ENCODE measurements around the gene ACIN1. TPM values are rescaled to one million over a fixed set of nuclear protein-coding genes. Genes with fewer than 3 reads are reported as not detected.
A peak's percentile ranks its signal among the peaks of the same experiment; 100 is the strongest.

The ACIN1 gene
- total RNA-seq, 1 experiment from 2014 or later: 92.9 TPM

DNA sequence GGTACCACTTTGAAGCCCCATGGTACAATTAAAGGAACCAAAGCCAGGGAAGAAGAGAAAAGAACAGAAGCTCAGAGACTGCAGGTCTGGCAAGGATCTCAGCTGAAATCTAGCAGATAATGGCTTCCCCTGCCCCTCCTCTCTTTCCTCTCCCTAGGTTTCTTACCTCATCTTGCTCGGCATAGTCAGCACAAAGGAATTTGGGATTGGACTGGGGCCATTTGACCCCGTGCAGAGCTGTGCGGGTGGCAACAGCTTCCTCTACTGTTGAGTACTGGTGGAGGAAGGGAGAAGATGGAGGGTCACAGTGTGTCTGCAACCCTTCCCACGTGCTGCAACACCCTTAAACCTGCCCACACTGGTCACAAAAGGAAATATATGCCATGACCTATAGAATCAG is 32.9 kb downstream of the ACIN1 start:
- DNase-seq (ENCODE audit: extremely low read depth, low read depth): peak; percentile 67

DNA sequence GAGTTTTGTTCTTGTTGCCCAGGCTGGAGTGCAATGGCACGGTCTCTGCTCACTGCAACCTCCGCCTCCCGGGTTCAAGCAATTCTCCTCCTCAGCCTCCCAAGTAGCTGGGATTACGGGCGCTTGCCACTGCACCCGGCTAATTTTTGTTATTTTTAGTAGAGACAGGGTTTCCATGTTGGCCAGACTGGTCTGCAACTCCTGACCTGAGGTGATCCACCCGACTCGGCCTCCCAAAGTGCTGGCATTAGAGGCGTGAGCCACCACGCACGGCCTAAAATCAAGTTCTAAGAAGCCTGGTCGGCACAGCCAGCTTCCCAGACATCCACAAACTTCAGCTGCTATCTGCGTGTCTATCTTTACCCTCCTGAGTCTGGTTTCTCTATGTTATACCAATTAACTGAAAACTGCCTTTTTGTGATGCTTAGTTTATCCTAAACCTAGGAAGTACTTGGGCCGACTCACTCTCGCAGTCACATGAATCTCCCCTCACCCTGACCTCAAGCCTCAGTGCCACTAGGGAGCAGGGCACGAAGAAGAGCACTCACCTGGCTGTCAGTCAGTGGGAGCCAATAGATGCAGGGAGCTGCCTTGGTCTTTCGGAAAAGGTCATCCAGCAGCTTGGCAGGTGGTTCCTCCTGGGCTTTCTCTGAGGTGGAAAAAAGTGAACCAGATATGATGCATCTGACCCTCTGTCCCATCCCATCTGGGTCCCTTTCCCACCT is 34.2 kb downstream of the ACIN1 start:
- no peak for DNase-seq (ENCODE audit: extremely low read depth, low read depth)

DNA sequence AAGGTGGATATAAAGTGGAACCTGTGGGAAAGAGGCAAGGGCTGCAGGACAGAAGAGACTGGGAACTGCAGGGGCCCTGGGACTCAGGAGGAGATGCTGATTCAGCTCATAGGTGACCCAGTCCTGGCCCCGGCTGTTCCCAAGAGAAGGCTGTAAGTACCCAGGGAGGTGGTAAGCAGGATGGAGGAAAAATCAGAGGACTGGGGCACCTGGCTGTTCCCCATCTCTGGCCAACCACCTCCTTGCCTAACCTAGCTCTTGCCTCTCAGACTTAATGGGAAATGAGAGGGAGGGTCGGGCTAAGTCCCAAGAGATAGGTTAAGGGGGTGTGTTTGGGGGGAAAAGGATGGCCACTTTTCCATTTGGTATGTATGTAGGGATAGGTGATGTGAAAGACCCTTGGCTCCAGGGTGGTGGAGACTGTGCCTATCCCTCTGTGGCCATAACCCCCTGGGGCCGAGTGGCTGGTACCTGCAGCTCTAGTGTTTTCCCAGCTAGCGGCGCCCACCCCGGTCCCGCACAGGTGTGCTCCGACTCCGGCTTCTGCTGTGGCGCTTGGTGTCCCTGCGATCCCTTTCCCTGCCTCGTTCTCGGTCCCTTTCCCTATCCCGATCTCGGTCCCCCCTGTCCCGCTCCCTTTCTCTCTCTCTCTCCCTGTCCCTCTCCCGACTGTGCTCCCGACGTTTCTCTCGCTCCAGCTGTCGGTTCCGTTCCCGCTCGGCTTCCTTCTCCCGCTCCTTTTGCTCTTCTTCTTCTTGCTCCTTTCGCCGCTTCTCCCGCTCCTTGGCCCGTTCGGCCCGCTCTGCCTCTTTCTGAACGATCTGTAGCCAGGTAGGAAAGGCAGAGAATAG is 36.1 kb downstream of the ACIN1 start:
- no peak for DNase-seq (ENCODE audit: extremely low read depth, low read depth)

DNA sequence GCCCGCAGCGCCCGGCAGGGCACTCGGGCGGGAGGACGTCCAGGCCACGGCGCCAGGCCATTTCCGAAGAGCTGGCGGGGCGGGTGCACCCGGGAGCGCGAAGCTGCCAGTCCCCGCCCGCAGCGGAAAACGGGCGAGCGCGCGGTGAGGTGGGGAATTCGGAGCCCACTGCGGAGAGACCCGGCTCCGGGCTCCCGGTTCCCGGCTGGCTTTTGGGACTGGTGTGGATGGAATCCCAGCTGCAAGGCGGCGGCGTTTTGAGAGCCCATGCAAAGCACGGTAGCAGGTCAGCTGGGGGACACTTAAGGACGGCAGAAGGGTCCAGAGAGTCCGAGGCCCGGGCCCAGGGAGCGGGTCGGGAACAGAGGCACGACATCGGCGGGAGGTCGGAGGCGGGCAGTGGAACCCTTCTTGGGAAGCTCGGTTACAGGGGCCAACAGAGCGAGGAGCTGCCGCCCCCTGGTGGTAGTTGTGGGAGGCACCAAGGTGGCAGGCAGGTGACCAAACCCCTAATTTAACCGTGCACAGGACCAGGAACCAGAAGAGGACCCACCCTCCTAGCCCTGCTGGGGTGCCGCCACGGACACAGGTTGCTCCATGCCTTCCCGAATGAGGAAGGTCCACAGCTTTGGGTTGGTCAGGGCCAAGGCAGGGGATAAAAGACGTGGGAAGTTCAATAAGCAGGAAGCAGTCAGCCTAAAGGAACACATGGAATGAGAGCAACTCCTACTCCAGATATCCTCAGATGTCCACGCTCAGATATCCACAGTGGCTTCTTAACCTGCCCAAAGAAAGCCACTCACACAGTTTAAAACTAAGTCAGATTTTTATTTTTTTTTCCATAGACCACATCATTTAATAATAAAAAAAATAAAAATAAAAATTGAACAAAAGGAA is 36.9 kb downstream of the ACIN1 start:
- DNase-seq (ENCODE audit: extremely low read depth, low read depth): peak; percentile 83

DNA sequence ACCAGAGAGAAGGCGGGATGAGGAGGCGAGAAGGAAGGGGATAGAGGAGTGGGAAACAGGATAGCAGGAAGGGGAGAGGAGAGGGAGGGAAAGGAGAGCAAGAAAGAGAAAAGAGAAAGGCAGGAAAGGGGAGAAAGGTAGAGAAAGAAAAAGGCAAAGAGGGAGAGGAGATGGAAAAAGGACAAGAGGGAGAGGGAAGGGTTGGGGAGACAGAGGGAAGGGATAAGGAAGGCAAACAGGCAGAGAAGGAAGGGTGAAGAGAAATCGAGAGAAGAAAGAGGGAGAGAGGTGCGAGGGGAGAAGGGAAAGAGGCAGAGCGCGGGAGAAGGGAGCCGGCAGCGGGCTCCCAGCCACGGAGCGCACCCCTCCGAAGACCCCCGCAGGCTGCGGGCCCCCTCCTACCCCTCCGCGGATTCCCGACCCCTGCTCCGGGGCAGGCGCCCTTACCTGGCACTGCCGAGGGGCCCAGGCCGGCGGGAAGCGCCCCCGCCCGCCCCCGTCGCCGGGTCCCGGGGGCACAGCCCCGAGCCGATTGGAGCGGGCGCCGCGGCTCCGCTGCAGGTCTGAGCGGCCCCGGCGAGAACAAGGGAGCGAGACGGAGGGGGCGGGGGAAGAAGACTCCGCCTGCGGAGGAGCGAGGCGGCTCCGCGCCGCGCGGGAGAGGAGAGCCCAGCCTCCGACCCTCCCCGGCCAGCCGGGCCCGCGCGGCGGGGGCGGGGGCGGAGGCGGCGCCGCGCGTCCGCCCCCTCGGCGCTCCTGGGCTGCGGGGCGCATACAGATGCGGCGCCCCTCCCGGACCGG is 37.8 kb downstream of the ACIN1 start, which contains the start of gene CDH24:
CDH24 (minus strand) TSS at position 565 of the 801 bp plus-strand sequence. CDS start 1,787 bp downstream, outside the sequence.
- peak; percentile 66 for DNase-seq (ENCODE audit: extremely low read depth, low read depth)

DNA sequence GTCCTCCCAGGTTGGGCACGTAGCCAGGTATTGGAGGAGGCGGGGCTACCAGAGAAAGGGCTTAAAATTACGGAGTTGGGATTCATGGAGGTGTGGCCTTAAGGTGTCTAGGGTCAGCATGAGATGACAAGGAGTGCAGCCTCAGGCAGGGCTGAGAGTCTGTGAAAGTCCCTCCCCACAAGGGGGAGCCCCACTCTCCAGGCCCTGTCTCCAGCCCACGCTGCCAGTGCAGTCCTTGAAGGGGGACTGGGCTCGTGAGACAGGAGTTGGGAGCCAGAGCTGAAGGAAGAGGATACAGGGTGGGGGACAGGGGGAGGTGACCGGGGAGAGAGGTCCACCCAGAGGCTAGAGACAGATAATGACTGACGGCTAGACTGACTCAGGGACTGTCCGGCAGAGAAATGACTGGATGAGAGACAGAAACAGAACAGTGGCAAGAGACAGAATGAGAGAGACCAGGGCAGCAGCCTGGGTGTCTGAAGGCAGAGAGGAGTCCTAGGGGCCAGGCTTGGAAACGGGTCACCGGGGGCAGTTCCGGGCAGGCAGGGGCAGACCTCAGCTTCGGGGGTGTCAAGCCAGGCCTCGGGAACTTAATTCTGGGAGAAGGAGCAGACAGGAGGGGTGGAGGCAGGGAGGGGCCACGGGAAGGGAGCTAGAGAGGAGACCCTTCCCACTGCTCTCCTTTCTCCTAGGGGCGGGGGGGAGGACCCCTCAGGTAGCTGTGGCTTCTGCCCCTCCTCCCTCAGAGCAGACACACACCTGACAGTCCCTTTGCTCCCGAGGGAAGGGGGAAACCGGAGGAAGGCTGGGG is 38.6 kb downstream of the ACIN1 start:
- DNase-seq (ENCODE audit: extremely low read depth, low read depth): peak; percentile 72

DNA sequence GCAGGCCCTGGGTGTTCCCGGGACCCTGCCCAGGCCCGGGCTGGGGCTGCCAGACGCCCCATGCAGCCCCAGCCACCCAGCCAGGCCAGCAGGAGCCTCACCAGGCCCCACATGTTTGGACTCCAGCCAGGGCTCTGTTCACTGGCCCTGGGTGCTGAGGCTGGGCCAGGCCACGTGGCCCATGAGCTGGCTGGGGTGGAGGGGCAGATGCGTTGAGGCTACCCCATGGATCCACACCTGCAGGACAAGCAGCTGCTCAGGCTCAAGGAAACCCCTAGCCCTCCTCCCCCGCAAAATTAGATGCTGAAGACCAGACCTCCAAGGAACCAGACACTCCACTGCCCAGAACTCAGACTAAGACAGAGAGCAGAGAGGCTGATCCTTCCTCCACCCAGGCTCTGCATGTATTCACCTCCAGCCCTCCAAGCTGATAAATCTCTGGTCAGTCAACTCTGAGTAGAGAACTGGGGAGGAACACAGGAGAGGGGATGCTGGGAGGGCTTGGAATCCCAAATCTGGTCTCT is 39.3 kb downstream of the ACIN1 start:
- no peak for DNase-seq (ENCODE audit: extremely low read depth, low read depth)

DNA sequence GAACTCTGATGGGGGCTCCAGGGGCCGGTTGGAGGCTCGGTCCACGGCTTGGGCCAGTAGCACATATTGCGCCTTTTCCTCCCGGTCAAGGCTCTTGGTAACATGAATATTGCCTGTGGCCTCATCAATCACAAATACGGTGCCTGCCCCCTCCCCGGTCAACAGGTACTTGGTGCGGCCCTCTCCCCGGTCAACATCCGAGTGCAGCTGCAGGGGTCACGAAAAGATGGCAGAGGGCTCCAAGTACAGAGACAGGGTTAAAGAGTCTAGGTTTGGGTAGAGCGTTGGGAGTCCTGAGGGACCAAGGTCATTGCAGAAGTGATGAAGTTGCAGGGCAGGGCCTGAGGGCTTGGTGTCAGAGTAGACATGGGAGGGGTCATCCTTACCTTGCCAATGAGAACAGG is 39.8 kb downstream of the ACIN1 start:
- DNase-seq (ENCODE audit: extremely low read depth, low read depth): no peak

DNA sequence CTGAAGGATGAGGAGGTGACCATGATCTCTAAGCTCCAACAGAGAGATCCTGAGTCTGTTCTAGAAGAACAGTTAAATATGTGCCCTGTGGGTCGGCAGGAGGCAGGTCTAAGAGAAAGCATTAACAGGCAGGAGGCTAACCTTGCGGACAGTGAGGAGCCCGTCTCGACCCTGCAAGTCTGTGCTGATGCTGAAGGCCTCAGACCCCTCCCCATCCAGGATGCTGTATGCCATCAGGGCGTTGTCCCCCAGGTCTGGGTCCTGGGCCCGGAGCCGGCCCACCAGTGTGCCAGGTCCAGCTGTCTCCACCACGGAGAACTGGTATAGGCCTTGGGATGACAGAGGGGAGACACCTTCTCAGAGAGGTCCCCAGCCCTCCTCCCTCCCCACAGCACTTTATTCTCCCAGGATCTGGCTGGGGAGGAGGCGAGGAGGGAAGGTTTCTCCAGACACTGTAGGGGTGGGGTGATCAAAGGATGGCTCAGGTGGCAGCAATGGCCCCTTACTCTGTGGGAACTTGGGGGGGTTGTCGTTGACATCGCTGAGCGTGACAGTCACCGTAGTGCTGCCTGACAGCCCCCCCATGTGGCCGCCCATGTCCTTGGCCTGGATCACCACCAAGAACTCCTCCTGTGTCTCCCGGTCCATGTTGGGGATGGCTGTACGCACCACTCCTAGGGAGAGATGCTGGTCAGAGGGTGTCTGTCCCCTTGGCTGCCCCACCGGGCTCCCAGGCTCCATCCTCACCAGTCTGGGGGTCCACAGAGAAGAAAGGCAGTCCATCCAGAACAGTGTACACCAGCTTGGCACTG is 40.7 kb downstream of the ACIN1 start:
- DNase-seq (ENCODE audit: extremely low read depth, low read depth): no peak

DNA sequence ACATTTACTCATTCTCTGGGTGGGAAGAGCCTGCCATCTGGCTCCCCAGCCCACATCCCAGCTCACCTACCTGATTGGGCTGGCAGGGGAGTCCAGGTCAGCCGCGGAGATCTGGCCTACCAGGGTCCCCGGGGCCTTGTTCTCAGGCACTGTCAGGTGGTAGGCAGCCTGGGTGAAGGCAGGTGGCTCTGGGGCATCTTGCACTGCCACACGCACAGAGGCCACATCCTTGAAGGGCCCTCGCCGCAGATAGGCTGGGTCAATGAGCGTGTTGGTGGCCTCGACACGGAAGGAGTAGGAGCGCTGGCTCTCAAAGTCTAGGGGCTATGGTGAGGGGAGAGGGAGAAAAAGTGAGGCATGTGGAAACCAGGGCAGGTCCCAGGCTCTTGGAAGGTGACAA is 41.5 kb downstream of the ACIN1 start:
- DNase-seq (ENCODE audit: extremely low read depth, low read depth): no peak

DNA sequence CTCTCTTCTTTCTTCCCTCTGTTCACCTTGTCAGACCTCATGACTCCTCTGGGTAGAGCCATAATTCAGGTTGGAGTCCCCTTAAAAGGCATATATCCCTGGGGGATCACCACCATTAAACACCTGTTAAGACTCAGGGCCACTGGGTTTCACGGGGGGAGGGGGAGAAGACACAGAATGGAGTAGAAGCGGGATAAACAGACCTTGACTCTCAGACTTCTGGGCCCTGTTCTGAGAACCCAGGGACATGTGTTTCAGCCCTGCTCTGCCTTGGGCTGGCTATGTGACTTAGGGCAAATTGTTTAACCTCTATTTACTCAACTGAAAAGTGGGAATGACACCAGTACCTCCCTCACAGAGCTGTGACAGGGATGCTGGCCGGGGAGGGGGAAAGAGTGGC is 42.3 kb downstream of the ACIN1 start:
- DNase-seq (ENCODE audit: extremely low read depth, low read depth): no peak

DNA sequence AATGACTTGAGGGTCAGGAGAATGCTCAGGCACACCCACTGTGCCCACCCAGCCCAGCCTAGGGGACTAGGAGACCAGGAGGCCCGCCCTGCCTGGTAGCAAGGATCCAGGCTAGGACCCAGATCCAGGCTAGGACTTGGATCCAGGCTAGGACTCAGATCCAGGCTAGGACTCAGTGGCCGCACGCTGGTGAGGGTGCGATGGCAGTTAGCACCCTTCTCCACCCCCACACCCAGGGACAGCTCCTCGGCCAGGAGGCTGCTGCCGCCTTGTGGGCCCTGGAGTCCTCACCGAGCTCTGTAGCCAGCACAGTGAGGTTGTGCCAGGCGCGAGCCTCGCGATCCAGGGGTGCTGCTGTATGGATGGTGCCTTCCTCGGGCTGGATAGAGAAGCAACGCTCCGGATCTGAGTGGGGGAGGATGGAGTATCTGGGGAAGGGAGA is 42.7 kb downstream of the ACIN1 start:
- no peak for DNase-seq (ENCODE audit: extremely low read depth, low read depth)

DNA sequence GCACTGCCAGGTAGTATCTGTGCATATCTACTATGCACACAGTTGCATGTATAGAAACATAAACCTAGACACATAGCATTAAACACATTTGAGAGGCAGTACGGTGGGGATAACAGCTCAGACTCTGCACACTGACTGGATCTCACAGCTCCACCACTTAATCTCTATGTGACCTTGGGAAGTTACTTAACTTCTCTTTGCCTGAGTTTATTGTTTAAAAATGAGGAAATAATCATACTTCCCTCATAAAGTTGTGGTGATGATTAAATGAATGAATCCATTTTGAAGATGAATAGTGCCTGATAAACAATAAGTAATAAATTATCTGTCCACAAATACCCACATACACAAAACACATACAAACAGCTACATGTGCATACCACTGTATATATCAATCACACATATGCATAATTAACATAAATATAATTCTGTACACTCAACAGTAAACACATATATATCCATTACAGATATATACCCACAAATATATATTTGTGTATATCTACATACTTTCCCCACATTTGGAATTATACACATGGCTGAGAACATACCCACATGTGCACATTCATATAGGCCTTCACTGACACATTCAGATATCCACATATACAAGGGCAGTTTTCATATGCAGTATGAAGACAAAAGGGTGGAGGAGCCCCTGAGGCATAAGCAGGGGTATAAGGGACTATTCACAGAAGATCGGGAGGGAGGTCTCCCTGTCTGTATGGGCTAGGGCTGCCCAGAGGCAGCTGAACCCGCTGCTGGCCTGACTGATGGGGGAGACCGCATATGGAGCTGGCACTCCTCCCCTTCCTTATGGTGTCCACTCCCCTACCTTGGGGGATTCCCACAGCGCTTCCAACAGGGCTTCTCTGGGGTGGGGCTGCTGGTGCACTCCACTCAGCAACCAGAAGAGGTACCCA is 43.5 kb downstream of the ACIN1 start:
- DNase-seq (ENCODE audit: extremely low read depth, low read depth): no peak

DNA sequence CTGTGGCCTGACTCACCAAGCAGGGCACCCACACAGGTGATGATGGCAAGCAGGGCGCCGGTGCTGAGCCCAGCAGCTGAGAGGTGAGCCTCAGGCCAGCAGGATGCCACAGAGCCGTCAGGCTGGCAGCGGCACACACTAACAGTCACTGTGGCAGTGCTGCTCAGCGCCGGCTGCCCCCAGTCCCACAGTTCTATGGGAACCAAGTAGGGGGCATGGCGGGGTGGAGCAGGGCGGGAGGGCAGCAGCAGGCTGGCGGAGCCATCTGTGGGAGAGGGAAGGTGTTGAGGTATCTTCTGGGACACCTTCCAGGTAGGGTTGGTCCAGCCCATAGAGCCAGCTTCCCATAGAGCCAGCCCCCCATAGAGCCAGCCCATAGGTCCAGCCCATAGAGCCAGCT is 45.9 kb downstream of the ACIN1 start:
- no peak for DNase-seq (ENCODE audit: extremely low read depth, low read depth)

DNA sequence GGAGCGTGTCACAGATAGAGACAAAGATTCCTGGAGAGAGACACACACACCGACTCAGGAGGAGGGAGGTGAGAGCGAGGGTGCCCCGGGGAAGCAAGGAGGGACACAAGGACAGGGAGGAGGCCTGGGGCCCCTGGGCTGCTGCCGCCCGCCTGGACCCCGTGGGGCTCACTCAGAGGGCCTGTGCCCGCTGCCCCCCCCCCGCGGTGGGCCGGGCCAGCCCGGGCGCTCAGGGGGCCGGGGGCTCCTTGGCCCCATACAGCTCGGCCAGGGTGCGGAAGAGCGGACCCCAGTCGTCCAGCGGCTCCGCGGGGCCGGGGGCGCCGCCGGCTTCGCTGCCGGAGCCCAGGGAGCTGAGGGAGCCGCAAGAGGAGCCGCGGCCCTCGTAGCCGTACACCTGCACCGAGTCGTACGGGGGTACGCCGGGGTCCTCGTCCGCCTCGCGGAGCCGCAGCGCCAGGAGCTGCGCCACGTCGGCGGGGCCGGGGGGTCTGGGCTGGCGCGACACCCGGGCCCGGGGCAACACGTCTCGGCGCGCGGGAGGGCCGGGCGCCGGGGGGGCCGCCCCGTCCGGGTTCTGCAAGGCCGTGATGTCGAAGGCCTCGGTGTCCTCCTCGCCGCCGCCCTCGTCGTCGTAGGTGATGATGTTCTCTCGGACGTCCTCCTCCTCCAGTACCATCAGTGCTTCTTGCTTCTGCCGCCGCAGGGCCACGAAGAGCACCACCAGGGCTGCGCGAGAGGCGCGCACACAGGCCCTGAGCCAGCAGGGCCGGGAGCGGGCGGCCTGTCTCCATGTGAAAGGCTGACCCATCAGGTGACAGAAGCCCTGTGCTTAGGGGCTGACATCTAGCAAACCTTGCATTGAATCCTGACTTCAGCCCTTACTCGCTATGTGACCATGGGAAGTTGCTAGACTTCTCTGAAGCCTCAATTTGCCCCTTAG is 46.9 kb downstream of the ACIN1 start:
- no peak for DNase-seq (ENCODE audit: extremely low read depth, low read depth)

Measured in NCI-H460 (cell line).